ENCODE results near the gene PORCN. TPM values are rescaled to one million over a fixed set of nuclear protein-coding genes. Genes with fewer than 3 reads are reported as not detected.

Gene PORCN
- total and polyA plus RNA-seq, 9 of the 15 experiments (the other 6 are each of a cell fraction or from before 2014, with no cell fraction given) = 0.34 to 5.1 (median 2.8) TPM

- 0 out of 6 replicates have a peak, but pooled peaks of 1 of the 3 experiments have one; percentile 1 for TF ChIP-seq CTCF (IDR thresholded peaks at IDR 0.05 in 2 of 3, conservative IDR thresholded peaks at IDR 0.05 in 1 of 3; ENCODE audit: insufficient read depth in 2 of 3, low read depth in 1 of 3, low read length in 3 of 3)
- TF ChIP-seq PYGO2 (tag; IDR thresholded peaks at IDR 0.05) = no peak
- TF ChIP-seq RBFOX2 (IDR thresholded peaks at IDR 0.05; ENCODE audit: low read depth, low read length) = peak; percentile 92
- TF ChIP-seq CTCFL (IDR thresholded peaks at IDR 0.05; ENCODE audit: borderline replicate concordance, insufficient read depth, low read depth, low read length, poor library complexity, severe bottlenecking) = no peak
- peak; percentile 65 for TF ChIP-seq ZBTB40 (IDR thresholded peaks at IDR 0.05)
- TF ChIP-seq ZBTB40 (CRISPR knock-in tag; IDR thresholded peaks at IDR 0.05) = no peak
- no peak; the same call in 1 of the 2 replicates for TF ChIP-seq ZZZ3 (IDR thresholded peaks at IDR 0.05)
- TF ChIP-seq CAMTA2 (CRISPR knock-in tag; conservative IDR thresholded peaks at IDR 0.05) = no peak
- no peak for TF ChIP-seq SMAD2 (IDR thresholded peaks at IDR 0.05; ENCODE audit: low read depth, low read length)
- TF ChIP-seq E2F8 (IDR thresholded peaks at IDR 0.05; ENCODE audit: low read depth, partially characterized antibody) = peak; percentile 27
Observed at GRCh38 chrX:48475774-48476577, 32.8 kb upstream of the PORCN start, which contains the start of gene FTSJ1 (continued).
